Stimulated activated CD8-positive, alpha-beta memory T cell treated with anti-CD3 and anti-CD28 coated beads, Interleukin-7, amount 100 ng/mL, for 1 hour (primary cell): ENCODE measurements around the gene METTL25.

ENCODE experiments used
- DNase-seq, 2 donors: peaks; one replicate each; pipeline ENCODE4 v3.0.0-alpha.2; 2020; ENCODE audit warnings: low read depth in 2 of 2

The METTL25 gene

GRCh38 chr12:82407481-82407880 lies 49.2 kb downstream of the METTL25 start:
- no peak for DNase-seq

DNA sequence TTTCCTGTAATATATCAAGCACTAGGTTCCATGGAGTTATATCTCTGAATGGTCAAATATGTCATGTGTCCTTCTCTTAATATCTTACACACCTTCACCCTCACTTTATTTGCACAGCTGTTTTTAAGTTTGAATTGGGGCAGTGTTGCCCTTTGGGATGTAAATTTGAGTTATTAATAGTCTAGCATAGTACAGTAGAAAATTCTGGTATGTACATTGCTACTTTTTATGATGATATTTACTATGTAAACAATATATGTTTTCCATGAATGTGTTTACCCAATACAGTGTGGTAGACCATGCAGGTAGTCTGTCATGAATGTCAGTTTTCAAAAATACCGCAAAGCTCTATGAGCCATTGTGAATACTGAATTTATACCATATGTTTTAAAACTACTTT lies 50.5 kb downstream of the METTL25 start:
- DNase-seq, result no peak

DNA sequence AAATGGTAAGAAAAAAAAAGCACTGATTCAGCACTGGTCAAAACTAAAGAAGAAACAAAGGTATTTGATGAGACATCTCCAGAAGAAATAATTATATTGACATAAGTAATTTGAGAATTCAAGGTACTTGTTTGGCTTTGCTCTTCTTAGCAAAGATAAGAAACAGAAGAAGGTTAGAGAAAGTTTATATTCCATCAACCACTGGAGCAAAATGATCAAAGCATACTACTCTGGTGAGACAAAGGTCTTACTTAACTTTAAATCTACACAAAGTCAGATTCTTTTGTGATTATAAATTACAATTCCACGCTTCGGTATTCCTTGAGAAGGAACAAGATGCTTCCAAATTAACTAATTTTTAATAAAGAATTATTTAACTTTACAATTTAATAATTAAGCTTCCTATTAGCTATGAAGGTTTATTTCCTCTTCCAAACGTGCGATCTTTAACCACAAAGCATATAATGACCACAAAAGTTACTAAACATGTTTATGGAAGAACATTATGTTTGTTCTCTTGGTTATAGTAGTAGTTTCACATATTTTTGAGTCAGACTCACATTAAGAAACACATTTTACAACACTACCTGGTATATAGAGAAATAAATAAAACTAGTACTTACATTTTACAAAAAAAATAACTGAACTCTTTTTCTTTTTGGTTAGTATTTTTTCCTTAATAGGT lies 53.4 kb downstream of the METTL25 start:
- no peak for DNase-seq

GRCh38 chr12:82412246-82412645 lies 53.9 kb downstream of the METTL25 start:
- DNase-seq, result no peak

DNA sequence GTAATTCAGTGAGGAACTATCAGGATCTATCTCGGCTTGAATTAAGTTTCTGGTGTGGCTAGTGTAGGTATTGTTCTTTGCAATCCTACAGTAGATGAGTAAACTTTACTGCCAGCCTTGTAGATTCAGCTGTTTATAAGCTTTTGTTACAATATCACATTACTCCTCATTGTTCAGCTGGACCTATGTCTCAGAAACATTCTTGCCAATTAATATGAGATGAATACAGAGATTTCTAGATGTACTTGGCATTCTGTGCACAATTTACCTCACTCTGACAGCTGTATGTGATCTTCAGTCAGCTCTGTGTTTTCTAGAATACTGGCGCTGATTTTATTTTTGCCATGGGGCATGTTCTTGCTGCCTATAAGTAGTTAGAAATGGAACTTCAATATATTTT lies 55.7 kb downstream of the METTL25 start:
- no peak for DNase-seq

DNA sequence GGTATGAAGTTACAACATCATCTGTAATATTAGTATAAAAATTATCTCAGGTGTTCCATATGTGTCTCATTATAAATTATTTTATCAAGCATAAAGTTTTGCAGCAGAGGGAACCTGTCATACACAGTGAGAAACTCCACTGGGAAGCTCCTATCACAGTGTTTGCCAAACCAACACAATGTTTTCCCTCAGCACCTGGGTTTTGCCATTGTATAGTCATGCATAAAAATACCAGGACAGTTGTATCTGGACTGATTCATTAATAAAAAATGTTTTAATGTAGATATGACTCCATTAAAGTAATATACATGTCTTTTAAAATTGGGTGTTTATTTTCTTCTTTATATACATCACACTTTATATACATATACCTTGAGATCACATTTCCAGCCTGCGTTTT lies 56.6 kb downstream of the METTL25 start:
- DNase-seq, result no peak

DNA sequence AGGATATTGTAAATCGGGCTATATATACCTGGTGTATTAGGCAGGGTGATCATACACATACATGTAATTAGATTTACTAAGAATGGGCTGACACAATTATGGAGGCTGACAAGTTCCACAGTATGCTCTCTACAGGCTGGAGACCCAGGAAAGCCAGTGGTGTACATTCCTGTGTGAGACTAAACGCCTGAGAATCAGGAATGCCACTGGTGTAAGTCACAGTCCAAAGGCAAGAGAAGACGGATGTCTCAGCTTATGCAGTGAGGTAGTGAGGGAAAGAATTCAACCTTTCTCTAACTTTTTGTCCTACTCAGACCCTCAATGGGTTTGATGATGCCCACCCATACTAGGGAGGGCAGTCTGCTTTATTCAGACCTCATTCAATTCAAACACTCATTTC lies 57.1 kb downstream of the METTL25 start:
- DNase-seq, result no peak

- DNase-seq, result no peak
Observed at GRCh38 chr12:82425241-82425640, 66.9 kb downstream of the METTL25 start.

GRCh38 chr12:82426081-82426480 lies 67.8 kb downstream of the METTL25 start:
- no peak for DNase-seq

DNA sequence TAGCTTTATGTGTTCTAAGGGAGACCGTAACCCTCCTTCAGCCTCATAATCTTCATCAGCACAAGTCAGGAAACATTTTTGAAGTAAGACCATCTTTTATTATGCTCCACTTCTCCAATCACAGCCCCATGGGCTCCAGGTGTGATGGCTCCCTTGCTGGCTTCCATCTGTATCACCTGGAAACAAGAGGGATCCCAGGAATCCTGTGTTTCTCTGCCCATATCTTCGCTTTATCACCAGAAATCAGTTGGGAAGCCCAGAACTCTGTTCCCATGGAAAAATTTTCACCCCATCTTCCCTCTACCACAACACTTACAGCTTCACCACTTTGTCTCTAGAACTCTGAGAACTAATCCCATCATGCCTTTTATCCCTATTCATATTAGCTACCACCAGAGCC lies 68.3 kb downstream of the METTL25 start:
- no peak for DNase-seq

DNA sequence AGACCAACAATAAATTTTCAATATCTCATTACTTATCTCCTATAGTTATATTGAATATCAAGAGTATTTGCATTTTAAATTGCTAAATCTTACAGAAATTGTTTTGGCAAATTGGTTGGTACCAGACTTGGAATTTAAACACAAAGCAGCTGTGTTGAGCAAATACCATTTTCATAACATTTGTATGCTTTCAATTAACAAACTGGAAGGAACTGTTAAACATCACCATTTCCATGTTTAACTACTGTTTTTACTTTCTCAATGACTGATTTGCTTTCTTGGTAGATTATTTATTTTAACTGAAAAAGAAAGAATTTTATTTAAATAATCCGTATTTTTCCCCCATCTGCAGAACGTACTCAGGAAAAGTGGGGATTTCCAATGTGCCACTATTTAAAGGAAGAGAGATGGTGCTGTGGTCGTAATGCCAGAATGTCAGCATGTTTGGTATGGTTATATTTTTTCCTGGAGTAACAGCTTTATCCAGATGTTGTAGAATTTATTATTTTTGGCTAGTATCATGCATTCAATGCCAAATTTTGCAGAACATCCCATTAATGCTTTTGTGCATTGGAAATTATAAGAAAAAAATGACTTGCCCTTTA lies 72.3 kb downstream of the METTL25 start:
- no peak for DNase-seq

GRCh38 chr12:82434392-82434911 lies 76.1 kb downstream of the METTL25 start:
- DNase-seq, result no peak

- no peak for DNase-seq
Observed at GRCh38 chr12:82436354-82436753, 78.0 kb downstream of the METTL25 start.

DNA sequence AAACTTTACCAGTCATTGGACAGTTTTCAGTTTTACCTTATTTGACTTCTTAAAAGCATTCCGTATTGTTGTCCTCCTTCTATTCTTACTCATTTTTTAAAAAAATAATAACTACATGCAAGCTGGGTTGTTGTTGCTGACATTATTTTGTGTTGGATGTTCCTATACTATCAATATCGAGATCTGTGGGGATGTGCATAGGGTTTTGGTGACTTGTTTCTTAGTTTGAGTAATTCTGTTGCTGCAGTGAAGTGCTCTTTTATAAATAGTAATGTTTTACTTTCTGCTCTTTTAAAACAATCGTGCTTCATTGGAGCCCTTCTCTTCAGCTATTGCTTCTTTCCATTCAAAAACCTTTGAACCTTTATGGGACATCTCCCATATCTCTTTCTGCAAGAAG lies 79.4 kb downstream of the METTL25 start:
- no peak for DNase-seq

DNA sequence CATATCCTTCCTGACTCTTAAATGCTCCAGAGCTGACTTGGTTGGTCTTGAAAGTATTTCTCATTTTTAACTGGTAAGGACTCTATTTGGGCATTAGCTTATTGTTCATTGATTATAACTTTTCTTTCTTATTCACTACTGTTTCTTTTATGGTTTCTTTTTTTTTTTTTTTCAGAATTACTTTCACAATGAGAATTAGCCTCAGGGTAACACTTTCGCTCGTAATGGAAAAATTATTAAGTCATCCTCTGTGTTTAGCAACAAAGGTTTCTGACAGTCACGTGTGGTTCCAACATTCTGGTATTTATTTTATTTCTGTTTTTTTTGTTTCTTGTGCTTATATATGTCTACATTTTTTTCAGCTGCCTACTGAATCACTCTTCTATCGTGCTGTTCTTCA lies 80.0 kb downstream of the METTL25 start:
- DNase-seq, result no peak

GRCh38 chr12:82440885-82441284 lies 82.6 kb downstream of the METTL25 start:
- DNase-seq, result no peak

GRCh38 chr12:82448911-82449578 lies 90.7 kb downstream of the METTL25 start:
- DNase-seq, result no peak

GRCh38 chr12:82456633-82457032 lies 98.3 kb downstream of the METTL25 start:
- DNase-seq, result no peak

DNA sequence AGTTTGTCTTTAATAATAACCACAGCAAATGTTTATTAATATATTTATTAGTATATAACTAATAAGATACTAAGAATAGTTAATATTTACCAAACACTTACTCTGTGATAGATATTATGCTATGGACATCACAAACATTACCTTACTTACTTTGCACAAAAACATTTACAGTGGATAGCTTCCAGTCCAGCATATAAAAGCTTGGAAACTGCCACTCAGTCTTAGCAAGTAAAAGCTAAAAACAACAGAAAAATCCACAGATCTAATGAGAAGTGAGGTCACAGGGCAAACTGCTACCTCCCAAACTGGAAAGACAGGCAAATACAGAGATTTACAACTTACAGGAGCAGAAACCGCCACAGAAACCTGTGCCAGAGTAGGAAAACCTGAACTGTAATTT lies 99.8 kb downstream of the METTL25 start:
- no peak for DNase-seq

DNA sequence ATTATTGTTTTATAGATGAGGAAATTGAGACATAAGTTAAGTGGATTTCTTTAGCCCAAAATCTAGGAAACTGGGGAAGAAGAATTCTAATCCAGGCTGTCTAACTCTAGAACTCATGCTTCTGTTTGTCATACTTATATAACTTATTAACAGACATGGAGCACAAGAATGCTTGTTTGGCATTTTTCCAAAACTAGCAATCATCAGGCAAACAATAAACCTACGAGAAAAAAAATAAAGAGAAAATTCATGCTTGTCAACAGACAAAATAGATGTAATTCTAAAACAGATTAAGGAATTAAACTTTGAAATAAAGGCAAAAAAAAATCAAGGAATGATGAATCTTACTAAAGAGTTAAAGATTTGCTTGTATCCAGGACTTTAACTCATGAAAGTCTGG lies 103.1 kb downstream of the METTL25 start:
- DNase-seq, result no peak

DNA sequence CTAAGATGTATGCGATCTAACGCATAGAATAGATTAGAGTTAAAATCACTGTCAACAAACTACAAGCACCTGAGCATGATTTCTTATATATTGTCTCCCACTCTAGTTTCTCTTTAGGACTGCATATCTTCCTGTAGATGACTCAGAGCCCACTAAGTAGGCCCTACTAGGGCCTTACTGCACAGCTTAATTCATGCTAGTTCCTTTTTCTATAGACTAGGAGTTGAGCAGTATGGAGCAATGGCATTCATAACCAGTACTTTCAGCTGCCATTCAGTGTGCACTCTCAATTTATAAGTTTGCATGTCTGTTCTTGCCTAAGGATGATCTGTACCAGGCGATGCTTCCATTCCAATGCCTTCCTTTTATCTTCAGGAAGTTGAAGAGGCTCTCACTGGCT lies 103.5 kb downstream of the METTL25 start:
- DNase-seq, result no peak

DNA sequence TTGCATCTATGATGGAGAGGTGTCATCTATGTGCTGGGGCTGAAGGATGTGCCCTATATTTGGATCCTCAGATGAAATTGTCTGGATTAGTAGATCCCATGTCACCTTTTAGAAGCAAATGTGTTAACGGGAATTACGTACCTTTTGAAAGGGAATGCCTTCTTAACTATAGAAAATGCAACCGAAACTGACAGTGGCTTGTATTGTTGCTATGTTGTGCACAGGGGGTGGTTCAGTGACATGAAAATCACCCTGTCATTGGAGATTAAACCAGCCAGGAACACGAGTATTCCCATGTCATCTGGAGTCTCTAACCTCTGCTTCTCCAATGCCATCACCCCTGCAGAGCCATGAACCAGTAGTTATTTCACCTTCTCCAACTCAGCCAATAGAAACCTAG lies 110.2 kb downstream of the METTL25 start:
- DNase-seq, result no peak

DNA sequence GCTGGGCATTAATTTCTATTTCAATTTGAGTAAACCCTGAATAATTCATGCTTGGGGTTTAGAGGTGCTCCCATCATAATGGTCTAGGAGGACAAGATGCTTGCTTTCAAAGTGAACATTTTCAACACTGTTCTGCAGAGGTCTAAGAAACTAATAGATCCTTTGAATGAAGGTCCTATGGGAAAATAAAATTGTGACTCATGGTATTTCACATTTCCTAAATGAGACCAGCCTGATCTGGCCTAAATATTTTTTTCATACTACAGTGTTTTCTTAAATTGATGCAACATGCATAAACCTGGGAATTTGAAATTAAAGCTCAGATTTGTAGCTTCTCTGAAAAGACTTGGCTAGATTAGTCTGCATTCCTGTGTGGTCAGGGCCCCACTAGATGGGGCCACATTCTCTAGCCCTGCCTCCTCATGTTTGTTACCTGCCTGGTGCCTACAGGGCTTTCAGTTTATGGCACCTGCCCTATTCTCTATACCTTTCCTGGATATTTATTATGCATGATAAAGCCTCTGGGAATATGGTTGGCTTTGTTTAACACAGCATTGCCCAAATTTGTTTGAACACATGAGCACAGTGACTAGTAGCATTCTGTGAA lies 112.7 kb downstream of the METTL25 start:
- no peak for DNase-seq
